Hematopoietic multipotent progenitor cell treated with erythropoietin and hydrocortisone succinate and interleukin-3 and kit ligand, for 6 days (in vitro differentiated cells): ENCODE results near the gene CENPH.
A peak's percentile ranks its signal among the peaks of the same experiment; 100 is the strongest.
"Not testable (repeated sequence)": the region's sequence is repeated elsewhere in the genome, so short reads cannot be mapped to it uniquely, and the experiment has no call there.

Experiments
- DNase-seq: peaks from one replicate; pipeline ENCODE4 v3.0.0-alpha.2; 2015

The CENPH gene

DNA sequence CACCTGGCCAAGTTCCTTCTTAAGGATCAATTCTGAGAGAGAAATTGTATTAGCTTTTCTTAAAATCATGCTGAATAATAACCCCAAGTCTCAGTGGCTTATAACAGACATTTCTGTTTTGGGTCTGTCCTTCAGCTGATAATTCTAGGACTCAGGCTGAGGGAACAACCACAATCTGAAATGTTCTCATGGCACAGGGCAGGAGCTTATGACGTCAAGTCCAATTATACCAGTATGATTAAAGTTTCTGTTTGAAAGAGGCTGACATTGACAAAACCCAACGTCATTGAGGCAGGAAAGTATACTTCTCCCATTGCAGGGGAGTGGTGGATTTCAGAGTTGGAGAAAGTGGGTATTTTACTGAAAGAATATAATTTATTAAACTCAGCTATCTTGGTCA is 21.8 kb downstream of the CENPH start:
- DNase-seq, result peak; percentile 17

DNA sequence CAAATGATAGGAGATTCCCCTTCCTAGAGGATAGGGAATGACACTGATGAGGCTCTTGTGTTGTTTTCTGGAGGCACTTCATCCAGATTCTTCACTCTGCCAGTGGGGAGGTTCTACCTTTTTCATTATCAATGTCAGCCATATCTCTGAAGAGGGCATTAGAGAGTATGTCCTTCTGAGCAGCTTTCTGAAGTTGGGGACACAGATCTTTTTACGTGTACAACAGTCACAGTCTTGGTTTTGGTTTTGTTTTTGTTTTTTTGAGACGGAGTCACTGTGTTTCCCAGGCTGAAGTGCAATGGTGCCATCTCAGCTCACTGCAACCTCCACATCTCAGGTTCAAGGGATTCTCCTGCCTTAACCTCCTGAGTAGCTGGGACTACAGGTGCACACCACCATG is 22.6 kb downstream of the CENPH start:
- DNase-seq, result no peak

DNA sequence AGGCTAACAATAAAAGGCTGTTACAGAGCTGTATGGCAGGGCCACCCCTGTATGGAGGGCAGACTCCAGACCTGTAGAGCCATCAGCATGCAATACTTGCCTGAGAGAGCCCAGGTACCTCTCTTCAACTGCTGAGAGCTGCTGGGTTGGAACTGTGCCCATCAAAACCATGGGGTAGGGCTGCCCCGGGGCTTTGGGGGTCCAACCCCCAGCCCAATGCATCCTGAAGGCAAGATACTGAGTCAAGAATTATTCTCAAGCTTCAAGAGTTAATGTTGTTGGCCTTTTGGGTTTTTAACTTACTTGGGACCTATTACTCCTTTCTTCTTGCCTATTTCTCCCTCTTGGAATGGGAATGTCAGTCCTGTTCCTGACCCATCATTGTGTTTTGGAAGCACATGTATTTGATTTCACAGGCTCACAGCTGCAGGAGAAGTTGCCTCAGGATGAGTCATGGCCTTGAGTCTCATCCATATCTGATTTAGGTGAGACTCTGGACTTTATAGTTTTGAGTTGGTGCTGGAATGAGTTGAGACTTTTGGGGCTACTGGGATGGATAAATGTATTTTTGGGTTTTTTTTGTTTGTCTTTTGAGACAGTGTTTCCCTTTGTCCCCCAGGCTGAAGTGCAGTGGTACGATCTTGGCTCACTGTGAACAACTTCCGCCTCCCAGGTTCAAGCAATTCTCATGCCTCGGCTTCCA is 24.3 kb downstream of the CENPH start:
- no peak for DNase-seq

DNA sequence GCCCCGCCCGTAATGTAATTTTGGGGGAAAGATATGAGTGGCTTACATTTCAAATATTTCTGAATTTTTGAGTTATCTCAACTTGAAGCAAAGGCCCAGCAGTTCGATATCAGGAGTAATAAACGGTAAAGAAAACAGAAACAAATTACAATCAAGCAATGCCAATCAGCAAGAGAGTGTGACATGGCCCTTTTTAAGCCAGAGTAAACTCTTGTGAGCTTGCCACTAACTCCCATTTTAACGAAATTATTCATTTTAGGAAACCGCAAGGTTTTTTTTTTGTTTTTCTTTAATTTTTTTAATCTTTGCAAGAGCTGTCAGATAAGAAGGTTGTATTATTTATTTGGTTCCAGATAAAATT is 27.7 kb downstream of the CENPH start:
- DNase-seq, result peak; percentile 71

DNA sequence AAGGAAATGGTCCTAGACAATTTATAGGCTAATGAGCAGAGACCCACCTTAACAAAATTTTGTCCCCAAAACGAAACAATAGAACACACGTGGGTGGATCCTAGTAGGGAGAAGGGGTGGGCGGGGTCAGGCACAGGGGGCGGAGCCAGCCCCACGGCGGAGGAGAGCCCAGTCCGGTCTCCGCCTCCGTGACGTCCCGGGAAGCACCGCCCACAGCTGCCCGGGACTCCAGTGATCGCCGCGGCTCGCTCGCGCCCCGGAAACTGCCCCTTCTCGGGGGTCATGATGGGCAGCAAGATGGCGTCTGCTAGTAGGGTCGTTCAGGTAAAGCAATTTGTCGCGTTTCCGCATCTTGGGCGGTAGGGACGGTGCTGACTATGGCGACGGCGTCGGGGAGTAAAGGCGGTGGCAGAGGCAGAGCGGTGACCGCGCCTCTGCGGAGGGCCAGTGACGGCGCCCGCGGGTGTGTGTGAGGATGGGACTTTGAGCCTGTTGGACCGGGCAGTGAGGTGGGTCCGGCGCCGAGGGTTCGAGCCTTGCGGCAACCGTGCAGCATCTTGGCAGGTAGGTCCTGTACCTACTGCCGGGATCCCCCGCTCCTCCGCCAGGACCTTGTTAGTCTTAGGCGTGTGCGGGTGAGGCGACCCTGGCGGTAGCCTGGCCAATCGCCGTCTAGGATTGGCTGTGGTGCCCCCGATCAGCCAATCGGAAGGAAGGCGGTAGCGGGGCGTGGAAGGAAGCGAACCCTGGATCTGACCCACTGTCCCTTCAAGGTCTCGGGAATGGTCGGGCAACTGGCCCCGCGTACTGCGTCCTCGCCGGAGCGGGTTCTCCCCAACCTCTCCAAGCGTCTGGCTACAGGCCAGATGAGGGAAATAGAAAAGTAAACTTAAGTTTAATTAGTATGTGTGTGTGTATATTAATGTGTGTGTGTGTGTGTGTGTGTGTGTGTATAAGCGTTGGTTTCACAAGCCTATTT is 28.5 kb downstream of the CENPH start:
- DNase-seq, result peak; percentile 97

DNA sequence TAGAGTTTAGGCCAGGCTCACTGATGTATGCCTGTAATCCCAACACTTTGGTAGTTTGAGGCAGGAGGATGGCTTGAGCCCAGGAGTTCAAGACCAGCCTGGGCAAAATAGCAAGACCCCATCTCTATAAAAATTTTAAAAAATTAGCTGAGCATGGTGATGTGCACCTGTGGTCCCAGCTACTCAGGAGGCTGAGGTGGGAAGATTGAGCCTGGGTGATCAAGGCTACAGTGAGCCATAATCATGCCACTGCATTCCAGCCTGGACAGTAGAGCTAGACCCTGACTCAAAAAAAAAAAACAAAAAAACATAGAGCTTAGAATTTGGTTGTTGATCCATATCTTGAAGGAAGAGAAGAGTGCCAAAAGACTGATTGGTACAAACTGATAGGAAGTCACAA is 30.6 kb downstream of the CENPH start:
- DNase-seq, result no peak

DNA sequence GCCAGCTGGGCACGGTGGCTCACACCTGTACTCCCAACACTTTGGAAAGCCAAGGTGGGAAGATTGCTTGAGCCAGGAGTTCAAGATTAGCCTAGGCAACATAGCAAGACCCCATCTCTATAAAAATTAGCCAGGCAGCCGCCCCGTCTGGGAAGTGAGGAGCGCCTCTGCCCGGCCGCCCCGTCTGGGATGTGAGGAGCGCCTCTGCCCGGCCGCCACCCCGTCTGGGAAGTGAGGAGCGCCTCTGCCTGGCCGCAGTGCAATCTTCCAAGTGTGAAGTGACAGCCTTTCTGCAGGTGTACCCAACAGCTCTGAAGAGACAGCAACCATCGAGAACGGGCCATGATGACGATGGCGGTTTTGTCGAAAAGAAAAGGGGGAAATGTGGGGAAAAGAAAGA is 31.0 kb downstream of the CENPH start:
- not testable (repeated sequence) for DNase-seq

DNA sequence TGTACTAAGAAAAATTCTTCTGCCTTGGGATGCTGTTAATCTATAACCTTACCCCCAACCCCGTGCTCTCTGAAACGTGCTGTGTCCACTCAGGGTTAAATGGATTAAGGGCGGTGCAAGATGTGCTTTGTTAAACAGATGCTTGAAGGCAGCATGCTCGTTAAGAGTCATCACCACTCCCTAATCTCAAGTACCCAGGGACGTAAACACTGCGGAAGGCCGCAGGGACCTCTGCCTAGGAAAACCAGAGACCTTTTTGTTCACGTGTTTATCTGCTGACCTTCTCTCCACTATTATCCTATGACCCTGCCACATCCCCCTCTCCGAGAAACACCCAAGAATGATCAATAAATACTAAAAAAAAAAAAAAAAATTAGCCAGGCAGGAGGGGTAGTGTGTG is 31.4 kb downstream of the CENPH start:
- not testable (repeated sequence) for DNase-seq

DNA sequence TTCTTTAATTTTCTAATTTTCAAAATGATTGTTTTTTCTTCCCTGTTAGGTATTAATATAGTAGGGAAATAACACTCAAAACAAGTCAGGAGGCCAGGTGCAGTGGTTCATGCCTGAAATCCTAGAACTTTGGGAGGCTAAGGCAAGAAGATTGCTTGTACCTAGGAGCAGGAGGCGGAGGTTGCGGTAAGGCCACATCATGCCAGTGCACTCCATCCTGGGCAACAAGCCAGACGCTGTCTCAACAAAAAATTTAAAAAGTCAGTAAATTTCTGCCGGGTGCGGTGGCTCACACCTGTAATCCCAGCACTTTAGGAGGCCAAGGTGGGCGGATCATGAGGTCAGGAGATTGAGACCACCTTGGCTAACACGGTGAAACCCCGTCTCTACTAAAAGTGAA is 35.1 kb downstream of the CENPH start:
- DNase-seq, result no peak

DNA sequence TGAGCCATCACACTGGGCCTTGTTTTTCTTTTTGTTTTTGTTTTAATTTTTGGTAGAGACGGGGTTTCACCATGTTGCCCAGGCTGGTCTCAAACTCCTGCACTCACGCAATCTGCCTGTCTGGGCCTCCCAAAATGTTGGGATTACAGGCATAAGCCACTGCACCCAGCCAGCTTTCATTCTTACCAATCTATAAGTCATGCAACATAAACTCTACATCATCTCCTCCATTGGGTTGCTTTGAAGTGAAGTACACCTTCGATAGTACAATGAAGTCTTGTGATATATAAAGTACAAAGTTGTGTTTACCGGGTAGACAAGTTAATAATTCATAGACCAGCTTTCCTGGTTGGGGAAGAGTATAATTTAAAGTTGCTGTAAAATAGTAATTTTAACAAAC is 36.5 kb downstream of the CENPH start:
- no peak for DNase-seq

DNA sequence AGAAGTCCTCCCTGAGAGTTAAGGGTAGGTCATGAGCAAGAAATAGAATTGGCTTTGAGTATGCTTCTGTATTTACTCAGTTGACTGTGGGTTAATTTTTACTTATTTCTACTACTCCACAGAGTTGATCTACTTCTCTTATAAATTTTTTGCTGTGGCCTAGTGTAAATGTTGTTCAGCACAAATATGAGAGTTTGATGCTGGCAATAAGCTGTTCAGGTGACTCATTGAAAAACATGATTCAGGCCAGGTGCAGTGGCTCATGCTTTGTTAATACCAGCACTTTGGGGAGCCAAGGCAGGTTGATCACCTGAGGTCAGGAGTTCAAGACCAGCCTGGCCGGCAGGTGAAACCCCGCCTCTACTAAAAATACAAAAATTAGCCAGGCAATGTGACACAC is 40.8 kb downstream of the CENPH start:
- no peak for DNase-seq

DNA sequence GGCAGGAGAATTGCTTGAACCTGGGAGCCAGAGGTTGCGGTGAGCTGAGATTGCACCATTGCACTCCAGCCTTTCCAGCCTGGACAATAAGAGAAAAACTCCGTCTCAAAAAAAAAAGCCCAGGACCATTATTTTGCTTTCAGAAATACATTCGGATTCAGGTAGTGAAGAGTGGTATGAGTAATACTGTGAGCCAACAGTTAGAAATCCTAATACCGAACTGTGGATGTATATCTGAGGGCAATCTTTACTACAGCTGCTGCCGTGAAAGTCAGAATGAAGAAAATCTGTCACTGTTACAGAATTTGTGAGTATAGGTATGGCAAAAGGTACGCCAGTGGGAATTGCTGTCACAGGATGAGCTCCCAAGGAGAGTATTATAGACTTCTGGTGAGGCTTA is 41.9 kb downstream of the CENPH start:
- DNase-seq, result no peak

DNA sequence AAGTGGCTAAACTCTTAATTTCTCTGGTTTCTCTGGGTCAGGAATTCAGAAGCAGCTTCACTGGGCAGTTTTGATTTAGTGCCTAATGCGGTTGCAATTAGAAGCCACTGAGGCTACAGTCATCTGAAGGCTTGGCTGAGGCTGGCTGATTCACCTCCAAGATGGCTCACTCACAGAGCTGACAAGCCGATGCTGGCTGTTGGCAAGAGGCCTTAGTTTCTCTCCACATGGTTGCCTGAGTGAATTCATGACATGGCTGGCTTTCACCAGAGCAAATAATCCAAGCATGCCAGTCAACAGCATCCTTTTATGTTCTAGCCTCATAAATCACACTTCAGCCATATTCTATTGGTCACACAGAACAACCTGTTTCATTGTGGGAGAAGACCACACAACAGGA is 42.5 kb downstream of the CENPH start:
- DNase-seq, result no peak

DNA sequence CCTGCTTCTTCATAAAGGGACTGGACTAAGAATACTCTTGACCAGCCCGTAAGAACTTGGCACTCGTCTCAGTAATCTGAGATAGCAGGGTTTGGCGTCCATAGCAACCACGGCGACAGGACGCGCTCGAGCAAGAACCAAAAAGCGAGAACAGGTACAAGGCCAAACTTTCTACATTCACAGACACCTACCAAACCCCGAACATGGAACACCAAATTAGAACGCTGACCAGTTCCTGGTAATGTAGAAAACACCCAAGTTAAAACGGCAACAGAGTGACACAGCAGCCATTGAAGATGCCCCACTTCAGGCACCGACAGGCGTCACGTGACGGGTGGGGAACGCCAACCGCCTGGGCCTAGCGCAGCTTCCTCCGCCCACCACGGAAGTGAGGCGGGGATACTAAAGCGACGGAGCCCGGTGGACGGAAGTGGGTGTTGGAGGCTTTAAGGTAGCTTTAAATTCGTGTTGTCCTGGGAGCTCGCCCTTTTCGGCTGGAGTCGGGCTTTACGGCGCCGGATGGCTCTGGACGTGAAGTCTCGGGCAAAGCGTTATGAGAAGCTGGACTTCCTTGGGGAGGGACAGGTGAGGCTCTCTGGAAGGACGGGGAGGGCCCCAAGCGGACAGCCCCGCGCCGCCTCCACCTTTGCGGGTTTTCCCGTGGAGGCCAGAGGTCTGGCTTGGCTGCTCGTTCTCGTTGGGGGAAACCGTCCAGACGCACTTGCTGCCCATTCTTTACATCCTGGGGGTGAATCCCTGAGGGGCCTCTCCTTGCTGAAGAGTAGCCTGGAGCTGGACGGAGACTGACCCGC is 45.3 kb downstream of the CENPH start, which contains the start of gene CDK7:
TSS of gene CDK7 (plus strand) at position 430 of the 812 bp plus-strand sequence. CDS start at position 520, 90 bp downstream.
- DNase-seq, result peak; percentile 98

DNA sequence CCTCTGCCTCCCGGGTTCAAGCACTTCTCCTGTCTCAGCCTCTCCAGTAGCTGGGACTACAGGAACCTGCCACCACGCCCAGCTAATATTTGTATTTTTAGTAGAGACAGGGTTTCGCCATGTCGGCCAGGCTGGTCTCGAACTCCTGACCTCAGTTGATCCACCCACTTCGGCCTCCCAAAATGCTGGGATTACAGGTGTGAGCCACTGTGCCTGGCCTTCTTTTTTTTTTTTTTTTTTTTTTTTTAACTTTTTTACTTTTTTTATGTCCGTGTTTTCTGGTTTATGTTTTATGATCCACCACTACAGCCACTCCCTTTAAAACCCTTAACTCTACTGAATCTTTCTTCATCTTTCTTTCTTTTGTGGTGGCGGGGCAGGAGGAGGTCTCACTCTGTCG is 47.4 kb downstream of the CENPH start:
- not testable (repeated sequence) for DNase-seq

DNA sequence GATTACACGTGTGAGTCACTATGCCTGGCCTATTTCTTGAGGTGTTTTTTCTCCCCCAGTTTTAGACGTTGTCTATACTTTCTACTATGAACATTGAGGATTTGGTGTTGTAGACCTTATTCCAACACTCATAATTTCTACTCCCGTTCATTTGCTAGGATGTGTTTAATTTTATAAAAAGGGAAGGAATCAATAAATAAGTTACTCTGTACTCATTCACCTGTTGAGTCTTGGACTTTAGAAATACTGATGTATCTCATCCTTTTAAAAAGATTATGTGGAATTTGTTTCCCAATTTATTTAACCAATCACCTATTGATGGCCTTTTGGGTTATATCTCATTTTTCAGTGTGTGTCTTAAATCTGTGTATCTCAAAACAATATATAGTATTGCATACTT is 48.5 kb downstream of the CENPH start:
- no peak for DNase-seq

DNA sequence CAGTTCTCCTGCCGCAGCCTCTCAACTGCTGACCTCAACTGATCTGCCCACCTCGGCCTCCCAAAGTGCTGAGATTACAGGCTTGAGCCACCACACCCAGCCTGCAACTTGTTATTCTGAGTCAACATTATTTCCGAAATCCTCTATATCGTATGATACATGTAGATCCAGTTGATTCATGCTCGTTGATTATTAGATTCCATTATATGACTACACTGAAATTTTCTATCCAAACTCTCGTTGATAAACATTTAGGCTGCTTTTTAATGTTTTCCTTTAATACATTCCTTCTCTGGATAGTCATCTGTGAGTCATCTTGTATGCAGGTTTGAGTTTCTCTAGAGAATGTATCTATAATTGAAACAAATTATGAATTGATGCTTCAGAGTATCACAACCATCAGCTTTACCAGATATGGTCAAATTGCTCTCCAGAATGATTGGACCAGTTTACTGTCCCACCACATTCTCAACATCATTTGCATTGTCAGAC is 49.4 kb downstream of the CENPH start:
- no peak for DNase-seq

DNA sequence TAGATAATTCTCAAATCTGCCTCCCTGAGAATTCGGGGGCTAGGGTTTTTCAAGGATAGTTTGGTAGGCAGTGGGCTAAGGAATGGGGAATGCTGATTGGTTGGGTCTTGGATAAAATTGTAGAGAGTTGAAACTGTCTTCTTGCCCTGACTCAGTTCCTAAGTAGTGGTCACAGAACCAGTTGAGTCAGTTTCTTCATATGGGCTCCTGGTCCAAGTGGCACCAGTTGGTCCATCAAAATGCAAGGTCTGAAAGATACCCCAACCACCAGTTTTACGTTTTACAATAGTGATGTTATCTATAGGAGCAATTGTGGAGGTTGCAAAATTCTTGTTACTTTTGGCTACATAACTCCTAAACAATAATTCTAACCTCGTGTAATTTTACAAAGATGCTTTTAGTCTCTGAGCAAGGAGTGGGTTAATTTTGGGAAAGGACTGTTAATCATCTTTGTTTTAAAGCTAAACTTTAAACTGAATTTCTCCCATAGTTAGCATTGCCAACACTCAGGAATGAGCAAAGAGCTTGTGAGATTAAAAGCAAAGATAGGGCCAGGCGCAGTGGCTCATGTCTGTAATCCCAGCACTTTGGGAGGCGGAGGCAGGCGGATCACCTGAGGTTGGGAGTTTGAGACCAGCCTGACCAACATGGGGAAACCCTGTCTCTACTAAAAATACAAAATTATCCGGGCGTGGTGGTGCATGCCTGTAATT is 53.0 kb downstream of the CENPH start:
- no peak for DNase-seq

DNA sequence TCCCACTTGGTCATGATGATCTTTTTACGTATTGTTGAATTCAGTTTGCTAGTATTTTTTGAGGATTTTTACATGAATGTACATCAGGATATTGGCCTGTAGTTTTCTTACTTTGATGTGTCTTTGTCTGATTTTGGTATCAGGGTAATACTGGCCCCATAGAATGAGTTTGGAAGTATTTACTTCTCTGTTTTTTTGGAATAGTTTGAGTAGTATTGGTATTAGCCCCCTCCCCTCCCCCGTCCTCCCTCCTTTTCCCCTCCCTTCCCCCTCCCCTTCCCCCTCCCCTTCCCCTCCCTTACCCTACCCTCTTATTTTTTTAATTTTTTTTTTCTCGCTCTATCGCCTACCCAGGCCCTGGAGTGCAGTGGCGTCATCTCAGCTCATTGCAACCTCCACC is 55.6 kb downstream of the CENPH start:
- no peak for DNase-seq

DNA sequence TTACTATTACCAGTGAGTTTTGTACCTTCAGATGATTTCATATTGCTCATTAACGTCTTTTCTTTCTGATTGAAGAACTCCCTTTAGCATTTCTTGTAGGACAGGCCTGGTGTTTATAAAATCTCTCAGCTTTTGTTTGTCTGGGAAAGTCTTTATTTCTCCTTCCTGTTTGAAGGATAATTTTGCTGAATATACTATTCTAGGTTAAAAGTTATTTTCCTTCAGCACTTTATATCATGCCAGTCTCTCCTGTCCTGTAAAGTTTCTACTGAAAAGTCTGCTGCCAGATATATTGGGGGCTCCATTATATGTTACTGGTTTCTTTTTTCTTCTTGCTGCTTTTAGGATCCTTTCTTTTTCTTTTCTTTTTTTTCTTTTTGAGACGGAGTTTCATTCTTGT is 58.6 kb downstream of the CENPH start:
- DNase-seq, result no peak

DNA sequence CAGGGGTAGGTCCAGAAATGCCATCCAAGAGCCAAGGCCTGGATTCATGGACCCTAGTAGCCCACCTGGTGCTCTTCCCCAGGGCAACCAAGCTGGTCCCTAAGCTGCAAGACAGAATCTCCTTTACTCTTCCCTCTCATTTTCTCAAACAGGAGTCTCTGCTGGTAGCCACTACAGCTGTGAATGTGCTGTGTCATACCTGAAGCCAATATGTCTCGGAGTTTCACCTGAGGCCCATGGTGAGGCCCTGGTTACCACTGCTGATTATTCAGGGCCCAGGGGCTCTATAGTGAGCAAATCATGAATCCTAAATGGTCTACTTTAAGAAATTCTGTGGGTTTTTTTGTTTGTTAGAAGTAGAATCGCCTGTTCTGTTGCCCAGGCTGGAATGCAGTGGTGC is 61.2 kb downstream of the CENPH start:
- DNase-seq, result no peak

DNA sequence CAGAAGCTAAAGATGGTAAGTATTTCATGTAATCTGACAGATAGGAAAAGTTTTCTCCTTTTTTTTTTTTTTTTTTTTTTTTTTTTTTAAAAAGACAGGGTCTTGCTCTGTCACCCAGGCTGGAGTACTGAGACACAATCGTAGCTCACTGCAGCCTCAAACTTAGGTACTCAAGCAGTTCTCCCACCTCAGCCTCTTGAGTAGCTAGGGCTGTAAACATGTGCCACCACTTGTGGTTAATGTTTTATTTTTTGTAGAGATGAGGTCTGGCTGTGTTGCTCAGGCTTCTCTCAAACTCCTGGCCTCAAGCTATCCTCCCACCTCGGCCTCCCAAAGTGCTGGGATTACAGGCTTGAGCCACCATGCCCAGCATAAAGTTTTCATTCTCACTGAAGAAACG is 63.1 kb downstream of the CENPH start:
- DNase-seq, result no peak
